Heart left ventricle (tissue), 16 donors: ENCODE measurements around the gene WBP2. TPM values are rescaled to one million over a fixed set of nuclear protein-coding genes. Genes with fewer than 3 reads are reported as not detected.

ENCODE experiments used
- ATAC-seq, 4 donors: fragments of 200-7000 bp; cut with Tn5 transposase; one replicate each; pipeline ENCODE4 v1.9.1; 2020 to 2022; ENCODE audit warnings: moderate library complexity in 4 of 4, mild to moderate bottlenecking in 3 of 4, moderate number of reproducible peaks in 1 of 4
- DNase-seq, 5 donors: peaks; one replicate each; pipeline ENCODE4 v3.0.0-alpha.2; 2020
- H3K27ac ChIP-seq, 12 donors: fragments of 200-600 bp; sonication (generic) in 4 of 12; one replicate each; pipeline versions ENCODE4 v1.5.0 to v1.8.0; 2016 to 2022; ENCODE audit warnings: mild to moderate bottlenecking in 2 of 12
- H3K27me3 ChIP-seq, 9 donors: fragments of 200-600 bp; sonication (generic) in 2 of 9; one replicate each; pipeline versions ENCODE4 v1.5.1 to v1.8.0; 2016 to 2022; ENCODE audit warnings: mild to moderate bottlenecking in 3 of 9
- H3K36me3 ChIP-seq, 9 donors: fragments of 200-600 bp; sonication (generic) in 2 of 9; one replicate each; pipeline versions ENCODE4 v1.5.0 to v1.8.0; 2018 to 2022; ENCODE audit warnings: mild to moderate bottlenecking in 2 of 9
- H3K4me1 ChIP-seq, 12 donors: fragments of 200-600 bp; sonication (generic) in 4 of 12; one replicate each; pipeline versions ENCODE4 v1.5.0 to v1.8.0; 2016 to 2022; ENCODE audit warnings: mild to moderate bottlenecking in 3 of 12
- H3K4me3 ChIP-seq, 12 donors: fragments of 200-600 bp; sonication (generic) in 4 of 12; one replicate each; pipeline versions ENCODE4 v1.5.0 to v1.8.0; 2017 to 2022; ENCODE audit warnings: mild to moderate bottlenecking in 9 of 12, moderate library complexity in 4 of 12
- H3K9me3 ChIP-seq, 12 donors: fragments of 200-600 bp; sonication (generic) in 4 of 12; one replicate each; pipeline versions ENCODE4 v1.5.0 to v1.8.0; 2016 to 2022; ENCODE audit warnings: mild to moderate bottlenecking in 1 of 12
- POLR2A ChIP-seq, 2 donors: fragments of 450-650 bp; IDR thresholded peaks; one replicate each; pipeline ENCODE4 v1.6.1; 2017; ENCODE audit warnings: antibody characterized with exemption in 2 of 2, mild to moderate bottlenecking in 2 of 2, moderate library complexity in 2 of 2
- WGBS, 4 donors: extraction: QIAGEN DNeasy Blood & Tissue Kit in 2 of 4; methylation state at CpG; one replicate each; pipeline versions ENCODE4 v1.1.5 to v1.1.7; 2013 to 2018; 5-methylcytosine and 5-hydroxymethylcytosine counted together
- intact Hi-C, 10 donors: fragments of 100-400 bp; cut with DNase I; formaldehyde crosslinking; loops; one replicate each; pipeline versions ENCODE4 v1.11.1 to v1.14.2; 2022
- polyA plus RNA-seq, 2 donors: library from polyadenylated mRNA; stranded (reverse); fragments of 200-250 nt; gene quantifications; one replicate each; pipeline ENCODE4 v1.2.3, GENCODE V29; 2013
- total RNA-seq, 9 donors: library from RNA; depleted of rRNA in 2 of 9; stranded (reverse); fragments of >200 nt in 2 of 9; fragmentation: NEBNext Ultra II Directional in 3 of 9; extraction: Animal tissue kit (Norgen Biotek cat#: 25700) in 3 of 9; gene quantifications; one replicate each; pipeline versions ENCODE4 v1.1.0 to v1.2.4, GENCODE V29; 2016 to 2023
- donor health status: ischemic (EF 13 %, LVEDD 7.1; RV severe dilation, severe dysfunction).
- donor health status: healthy with polysubstance abuse.
- donor health status: DM: no; HTN: yes; CAD: no.
- donor health status: DM: no; HTN: no; CAD: no.
- donor health status: ischemic (EF 25% LVEDD 6.9; RV normal size, moderate dysfunction).
- donor health status: ischemic (EF 25% LVEDD 5.7; RV mildly dilated, moderate dysfunction).
- donor health status: healthy.
- donor health status: DM: yes; HTN: yes; CAD: no.
- donor health status: ischemic (EF 35%, LVEDD 5.7; RV mildly dilated, moderate dysfunction).
- donor health status: nonischemic (EF 11% LVEDD 7.7; RV severe dilation, severe dysfunction).
- donor health status: DM: yes; HTN: yes; CAD: no.
- donor health status: PGD.
- donor health status: ischemic (EF 29% LVEDD 5.4; RV normal size, mild dysfunction).
- donor health status: nonischemic (EF 23%, LVEDD 6.1; RV moderate dilation, normal function).

The WBP2 gene
- total and polyA plus RNA-seq, 11 donors = 128 to 311 (median 158) TPM

GRCh38 chr17:75795820-75796607 lies 59.1 kb downstream of the WBP2 start:
- intact Hi-C loops = loop anchor here in 1 of 10 donors (2.0 kb wide), 1 partner anchor 19 kb away; no protein-coding TSS in a partner anchor
- H3K27ac ChIP-seq = no peak overlapping the region
- ATAC-seq (no peak), DNase-seq (no peak)
- H3K36me3 ChIP-seq = peaks cover 0 to 82% (median 63%) of the 10 kb centered on the region in 9 donors
- H3K4me3 ChIP-seq = no peak overlapping the region
- WGBS, 4 donors = 93 to 96% (median 95%) methylated on average over 8 of the region's 8 CpGs
- no peaks in the 10 kb centered on the region for H3K27me3 ChIP-seq
- TF ChIP-seq POLR2A (IDR thresholded peaks at IDR 0.05) = no peak
- no peaks in the 10 kb centered on the region for H3K9me3 ChIP-seq
- peaks cover 0 to 17% (median 0%) of the 10 kb centered on the region in 12 donors for H3K4me1 ChIP-seq

Other genes starting within 250 kb of the WBP2 start
- gene SMIM5, start 221.9 kb downstream of the WBP2 start, total RNA-seq = 10 to 100 TPM in 2 of 9 donors, 1 to 10 TPM in 7; 1.8 to 18.2 (median 6.8) TPM
- gene SMIM5, start 221.9 kb downstream of the WBP2 start, polyA plus RNA-seq = 10 to 100 TPM in 1 of 2 donors, 1 to 10 TPM in 1; 3.7 to 17.7 TPM
- 10 to 100 TPM in 5 of 9 donors, 1 to 10 TPM in 4; 6.0 to 15.9 (median 10.2) TPM for gene RECQL5, start 188.2 kb downstream of the WBP2 start, total RNA-seq
- gene RECQL5, start 188.2 kb downstream of the WBP2 start, polyA plus RNA-seq = 10 to 100 TPM in 1 of 2 donors, 1 to 10 TPM in 1; 7.8 to 13.3 TPM
- gene SAP30BP, start 188.0 kb downstream of the WBP2 start, total RNA-seq = 10 to 100 TPM; 40.9 to 67.8 (median 54.4) TPM
- 100 to 1,000 TPM in 1 of 2 donors, 10 to 100 TPM in 1; 59.9 to 121 TPM for gene SAP30BP, start 188.0 kb downstream of the WBP2 start, polyA plus RNA-seq
- 10 to 100 TPM in 6 of 9 donors, 1 to 10 TPM in 3; 5.1 to 26.8 (median 11.0) TPM for gene ITGB4, start 133.9 kb downstream of the WBP2 start, total RNA-seq
- 1 to 10 TPM; 4.0 to 7.5 TPM for gene ITGB4, start 133.9 kb downstream of the WBP2 start, polyA plus RNA-seq
- 10 to 100 TPM in 8 of 9 donors, 1 to 10 TPM in 1; 9.6 to 30.6 (median 16.5) TPM for gene GALK1, start 90.1 kb downstream of the WBP2 start, total RNA-seq
- 10 to 100 TPM; 25.5 to 31.2 TPM for gene GALK1, start 90.1 kb downstream of the WBP2 start, polyA plus RNA-seq
- gene UNK, start 70.5 kb downstream of the WBP2 start, total RNA-seq = 10 to 100 TPM; 11.3 to 27.5 (median 16.3) TPM
- gene UNK, start 70.5 kb downstream of the WBP2 start, polyA plus RNA-seq = 10 to 100 TPM; 14.6 to 18.5 TPM
- 10 to 100 TPM in 2 of 9 donors, 1 to 10 TPM in 7; 2.1 to 28.5 (median 6.0) TPM for gene UNC13D, start 10.9 kb downstream of the WBP2 start, total RNA-seq
- 1 to 10 TPM; 4.5 to 5.8 TPM for gene UNC13D, start 10.9 kb downstream of the WBP2 start, polyA plus RNA-seq
- 10 to 100 TPM; 20.3 to 53.4 (median 31.8) TPM for gene TRIM47, start 23.2 kb upstream of the WBP2 start, total RNA-seq
- gene TRIM47, start 23.2 kb upstream of the WBP2 start, polyA plus RNA-seq = 10 to 100 TPM; 20.1 to 23.3 TPM
- gene TRIM65, start 41.6 kb upstream of the WBP2 start, total RNA-seq = 10 to 100 TPM in 3 of 9 donors, 1 to 10 TPM in 6; 6.8 to 16.1 (median 9.5) TPM
- 10 to 100 TPM in 1 of 2 donors, 1 to 10 TPM in 1; 7.5 to 10.5 TPM for gene TRIM65, start 41.6 kb upstream of the WBP2 start, polyA plus RNA-seq
- 100 to 1,000 TPM in 5 of 9 donors, 10 to 100 TPM in 4; 54.8 to 126 (median 106) TPM for gene MRPL38, start 49.5 kb upstream of the WBP2 start, total RNA-seq
- gene MRPL38, start 49.5 kb upstream of the WBP2 start, polyA plus RNA-seq = 100 to 1,000 TPM in 1 of 2 donors, 10 to 100 TPM in 1; 79.7 to 111 TPM
- gene FBF1, start 85.7 kb upstream of the WBP2 start, total RNA-seq = 1 to 10 TPM; 1.5 to 5.4 (median 2.9) TPM
- gene FBF1, start 85.7 kb upstream of the WBP2 start, polyA plus RNA-seq = 1 to 10 TPM; 2.0 to 3.9 TPM
- 100 to 1,000 TPM in 2 of 9 donors, 10 to 100 TPM in 7; 65.5 to 117 (median 84.8) TPM for gene ACOX1, start 123.8 kb upstream of the WBP2 start, total RNA-seq
- 10 to 100 TPM; 19.5 to 28.7 TPM for gene ACOX1, start 123.8 kb upstream of the WBP2 start, polyA plus RNA-seq
- gene TEN1, start 123.9 kb upstream of the WBP2 start, total RNA-seq = 10 to 100 TPM in 3 of 9 donors, 1 to 10 TPM in 6; 3.3 to 15.6 (median 8.6) TPM
- 10 to 100 TPM; 17.8 to 22.1 TPM for gene TEN1, start 123.9 kb upstream of the WBP2 start, polyA plus RNA-seq
- 1 to 10 TPM in 6 of 9 donors, under 1 TPM in 1, not detected in 2; 0.46 to 3.1 (median 1.5) TPM for gene CDK3, start 145.5 kb upstream of the WBP2 start, total RNA-seq
- 1 to 10 TPM; 1.6 to 3.6 TPM for gene CDK3, start 145.5 kb upstream of the WBP2 start, polyA plus RNA-seq
- gene EVPL, start 172.0 kb upstream of the WBP2 start, total RNA-seq = 1 to 10 TPM in 1 of 9 donors, under 1 TPM in 5, not detected in 3; 0.04 to 2.0 (median 0.09) TPM
- under 1 TPM; 0.03 to 0.04 TPM for gene EVPL, start 172.0 kb upstream of the WBP2 start, polyA plus RNA-seq
- 10 to 100 TPM; 33.2 to 66.8 (median 59.4) TPM for gene SRP68, start 217.2 kb upstream of the WBP2 start, total RNA-seq
- gene SRP68, start 217.2 kb upstream of the WBP2 start, polyA plus RNA-seq = 10 to 100 TPM; 26.8 to 80.0 TPM
- gene GALR2, start 219.4 kb upstream of the WBP2 start, total RNA-seq = not detected
- gene GALR2, start 219.4 kb upstream of the WBP2 start, polyA plus RNA-seq = under 1 TPM in 1 of 2 donors, not detected in 1; 0.18 TPM
- under 1 TPM in 1 of 9 donors, not detected in 8; 0.13 TPM for gene ZACN, start 223.8 kb upstream of the WBP2 start, total RNA-seq
- gene ZACN, start 223.8 kb upstream of the WBP2 start, polyA plus RNA-seq = 1 to 10 TPM in 1 of 2 donors, under 1 TPM in 1; 0.51 to 1.5 TPM
- 100 to 1,000 TPM in 1 of 9 donors, 10 to 100 TPM in 8; 64.4 to 107 (median 80.5) TPM for gene EXOC7, start 248.5 kb upstream of the WBP2 start, total RNA-seq
- 10 to 100 TPM; 39.7 to 62.5 TPM for gene EXOC7, start 248.5 kb upstream of the WBP2 start, polyA plus RNA-seq